Subcutaneous adipose tissue (tissue), 4 donors: ENCODE results near the gene SIGLEC6. TPM values are rescaled to one million over a fixed set of nuclear protein-coding genes. Genes with fewer than 3 reads are reported as not detected.

ENCODE experiments used
- small RNA-seq: library from RNA; depleted of rRNA; stranded (forward); fragments of <200 nt; gene quantifications from one replicate; pipeline ENCODE3, GENCODE V24; 2016
- total RNA-seq, 4 donors: library from RNA; depleted of rRNA; stranded (reverse); fragments of >200 nt; gene quantifications; one replicate each; pipeline ENCODE4 v1.1.0, GENCODE V29; 2016
- TF ChIP-seq, protein P1 (sequence below): fragments of 450-650 bp; IDR thresholded peaks from one replicate; pipeline ENCODE4 v1.5.1; 2016; ENCODE audit warnings: low read depth, mild to moderate bottlenecking, control low read depth, antibody characterized with exemption, moderate library complexity

Gene SIGLEC6
- total RNA-seq, 4 donors from 2014 or later: 1.5 to 2.9 (median 2.5) TPM; not detected in 1

DNA sequence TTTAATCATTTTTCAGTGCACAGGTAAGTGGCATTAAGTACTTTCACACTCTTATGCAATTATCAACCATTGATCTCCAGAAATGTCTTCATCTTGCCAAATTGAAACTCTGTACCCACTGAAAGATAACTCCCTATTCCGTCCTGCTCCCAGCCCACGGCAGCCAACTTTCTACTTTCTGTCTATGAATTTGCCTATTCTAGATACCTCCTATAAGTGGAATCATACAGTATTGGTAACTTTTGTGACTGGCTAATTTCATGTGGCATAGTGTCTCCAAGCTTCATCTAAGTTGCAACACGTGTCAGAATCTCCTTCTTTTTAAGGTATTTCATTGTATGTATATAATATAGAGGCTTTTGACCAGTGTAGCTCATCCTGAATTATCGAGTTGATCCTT lies 58.9 kb downstream of the SIGLEC6 start:
- TF ChIP-seq, protein P1, sequence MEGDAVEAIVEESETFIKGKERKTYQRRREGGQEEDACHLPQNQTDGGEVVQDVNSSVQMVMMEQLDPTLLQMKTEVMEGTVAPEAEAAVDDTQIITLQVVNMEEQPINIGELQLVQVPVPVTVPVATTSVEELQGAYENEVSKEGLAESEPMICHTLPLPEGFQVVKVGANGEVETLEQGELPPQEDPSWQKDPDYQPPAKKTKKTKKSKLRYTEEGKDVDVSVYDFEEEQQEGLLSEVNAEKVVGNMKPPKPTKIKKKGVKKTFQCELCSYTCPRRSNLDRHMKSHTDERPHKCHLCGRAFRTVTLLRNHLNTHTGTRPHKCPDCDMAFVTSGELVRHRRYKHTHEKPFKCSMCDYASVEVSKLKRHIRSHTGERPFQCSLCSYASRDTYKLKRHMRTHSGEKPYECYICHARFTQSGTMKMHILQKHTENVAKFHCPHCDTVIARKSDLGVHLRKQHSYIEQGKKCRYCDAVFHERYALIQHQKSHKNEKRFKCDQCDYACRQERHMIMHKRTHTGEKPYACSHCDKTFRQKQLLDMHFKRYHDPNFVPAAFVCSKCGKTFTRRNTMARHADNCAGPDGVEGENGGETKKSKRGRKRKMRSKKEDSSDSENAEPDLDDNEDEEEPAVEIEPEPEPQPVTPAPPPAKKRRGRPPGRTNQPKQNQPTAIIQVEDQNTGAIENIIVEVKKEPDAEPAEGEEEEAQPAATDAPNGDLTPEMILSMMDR: no peak

DNA sequence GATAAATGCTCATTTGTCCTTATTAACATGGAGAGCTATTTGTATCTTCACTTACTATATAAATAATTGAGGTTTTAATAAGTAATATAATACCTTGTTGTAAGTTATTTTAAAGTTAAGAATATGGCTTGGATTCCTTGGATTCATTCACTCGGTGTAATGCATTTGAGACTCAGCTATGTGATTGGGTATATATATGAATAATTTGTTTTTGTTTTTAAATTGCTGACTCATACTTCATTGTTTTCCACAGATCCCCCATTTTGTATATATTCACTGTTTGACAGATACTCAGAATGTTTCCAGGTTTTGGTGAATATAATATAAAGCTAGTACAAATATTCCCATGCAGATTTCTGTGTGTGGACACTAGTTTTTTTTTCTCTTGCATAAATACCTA lies 59.9 kb downstream of the SIGLEC6 start:
- TF ChIP-seq, protein P1: no peak

DNA sequence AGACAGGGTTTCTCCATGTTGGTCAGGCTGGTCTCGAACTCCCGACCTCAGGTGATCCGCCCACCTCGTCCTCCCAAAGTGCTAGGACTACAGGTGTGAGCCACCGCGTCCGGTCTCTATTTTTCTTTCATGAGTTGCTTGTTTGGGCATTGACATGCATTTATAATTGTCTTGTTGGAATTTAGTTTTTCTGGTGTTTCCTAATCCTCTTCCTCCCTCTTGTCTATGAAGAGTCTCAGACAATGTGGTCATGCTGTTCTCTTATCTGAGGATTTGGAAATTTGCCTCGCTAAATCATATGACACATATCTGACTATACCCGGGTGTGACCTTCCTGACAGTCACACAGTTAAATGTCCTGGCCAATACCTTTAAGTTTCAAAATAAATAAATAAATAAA lies 60.5 kb downstream of the SIGLEC6 start:
- TF ChIP-seq, protein P1: no peak

DNA sequence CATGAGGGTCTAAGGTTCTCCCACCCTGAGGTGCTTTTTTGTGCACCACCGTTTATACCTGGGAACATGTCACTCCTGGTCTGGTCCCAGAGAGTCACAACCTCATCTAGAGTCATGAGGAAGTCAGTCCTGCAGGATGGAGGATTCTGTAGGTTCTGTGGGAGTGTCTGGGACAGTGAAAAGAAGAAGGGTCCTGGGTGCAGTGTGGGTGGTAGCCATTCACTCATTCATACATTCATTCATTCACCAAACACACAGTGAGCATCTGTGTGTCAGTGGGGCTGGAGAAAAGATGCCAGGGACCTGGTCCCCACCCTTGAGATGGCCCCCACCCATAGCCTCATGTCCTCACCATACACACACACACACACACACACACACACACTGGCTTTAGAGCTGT lies 61.8 kb downstream of the SIGLEC6 start:
- TF ChIP-seq, protein P1: no peak

DNA sequence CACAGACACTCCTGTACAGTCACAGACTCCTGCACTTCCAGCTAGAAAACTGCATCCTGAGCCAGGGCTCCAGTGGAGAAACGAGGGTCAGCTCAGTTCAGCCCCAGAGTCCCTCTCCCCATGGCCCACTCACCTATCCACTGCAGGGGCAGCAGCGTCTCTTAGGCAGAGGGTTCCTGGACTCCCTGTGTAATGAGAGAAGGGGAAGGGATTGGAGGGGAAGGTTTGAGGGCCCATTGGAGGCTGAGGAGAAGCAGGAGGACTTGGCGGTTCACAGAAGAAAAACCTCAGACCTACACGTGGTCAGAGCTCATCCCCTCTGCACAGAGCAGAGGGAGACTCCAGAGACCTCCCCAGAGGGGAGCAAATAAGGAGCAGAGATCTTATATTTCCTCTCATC lies 62.3 kb downstream of the SIGLEC6 start:
- TF ChIP-seq, protein P1: no peak

DNA sequence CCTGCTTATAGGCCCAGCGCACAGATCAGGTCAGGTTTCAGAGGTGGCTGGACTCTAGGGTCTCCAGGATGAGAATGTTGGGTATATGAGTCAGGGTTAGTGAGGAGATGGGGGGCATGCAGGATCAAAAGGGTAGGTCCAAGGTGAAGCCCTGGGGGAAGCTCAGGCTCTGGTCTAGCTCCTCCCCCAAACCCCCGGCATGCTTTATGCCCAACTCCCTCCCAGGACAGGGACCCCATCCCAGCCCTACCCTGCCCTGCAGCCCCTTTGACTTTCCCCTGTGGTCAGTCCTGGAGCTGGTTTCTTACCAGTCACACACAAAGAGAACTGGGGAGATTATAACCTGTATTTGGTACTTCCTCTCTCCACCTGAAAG lies 62.9 kb downstream of the SIGLEC6 start:
- TF ChIP-seq, protein P1: no peak

DNA sequence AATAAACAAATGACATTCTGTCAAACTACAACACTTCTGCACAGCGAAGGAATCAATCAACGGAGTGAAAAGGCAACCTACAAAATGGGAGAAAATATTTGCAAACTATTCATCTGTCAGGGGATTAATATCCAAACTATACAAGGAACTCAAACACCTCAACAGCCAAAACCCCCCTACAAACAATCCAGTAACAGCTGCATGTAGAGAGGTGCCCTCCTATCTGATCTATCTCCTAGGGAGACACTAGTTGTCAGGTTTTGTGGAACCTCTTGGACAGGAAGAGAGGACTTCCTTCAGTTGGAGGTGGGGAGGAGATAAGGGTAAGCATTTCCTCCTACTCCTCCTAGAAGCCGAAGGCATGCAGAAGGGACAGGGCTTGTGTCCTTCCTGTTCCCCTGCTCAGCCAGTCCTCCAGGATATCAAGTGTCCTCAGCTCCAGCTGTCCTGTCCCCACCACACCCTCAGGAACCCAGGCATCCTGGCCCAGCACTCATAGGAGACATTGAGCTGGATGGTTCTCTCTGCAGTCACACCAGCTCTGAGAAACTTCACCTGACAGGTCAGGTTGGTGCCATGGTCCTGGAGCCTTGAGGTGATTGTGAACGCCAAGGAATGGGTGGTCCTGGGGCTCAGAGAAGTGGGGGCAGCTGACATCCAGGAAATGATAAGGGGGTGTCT lies 63.5 kb downstream of the SIGLEC6 start:
- TF ChIP-seq, protein P1: no peak

Small RNAs within 50 kb of the gene (small RNA-seq; reads per million reads assigned to genes)
- gene AC020914.3: not detected

Other genes starting within 250 kb of the SIGLEC6 start
- under 1 TPM in 3 of 4 donors, not detected in 1; 0.17 to 0.82 (median 0.22) TPM for gene IGLON5, start 220.0 kb downstream of the SIGLEC6 start, total RNA-seq
- 1 to 10 TPM in 1 of 4 donors, under 1 TPM in 3; 0.44 to 1.4 (median 0.61) TPM for gene VSIG10L, start 189.5 kb downstream of the SIGLEC6 start, total RNA-seq
- gene ETFB, start 165.3 kb downstream of the SIGLEC6 start, total RNA-seq: 100 to 1,000 TPM; 116 to 444 (median 155) TPM
- not detected for gene CLDND2, start 162.7 kb downstream of the SIGLEC6 start, total RNA-seq
- gene NKG7, start 159.0 kb downstream of the SIGLEC6 start, total RNA-seq: 1 to 10 TPM; 1.6 to 3.7 (median 2.7) TPM
- not detected for gene LIM2, start 143.7 kb downstream of the SIGLEC6 start, total RNA-seq
- gene C19orf84, start 141.1 kb downstream of the SIGLEC6 start, total RNA-seq: not detected
- gene SIGLEC10, start 114.0 kb downstream of the SIGLEC6 start, total RNA-seq: 1 to 10 TPM in 2 of 4 donors, under 1 TPM in 1, not detected in 1; 0.66 to 1.8 (median 1.7) TPM
- under 1 TPM; 0.17 to 0.94 (median 0.38) TPM for gene SIGLEC8, start 73.2 kb downstream of the SIGLEC6 start, total RNA-seq
- gene CEACAM18, start 53.1 kb downstream of the SIGLEC6 start, total RNA-seq: not detected
- gene SIGLEC12, start 29.9 kb downstream of the SIGLEC6 start, total RNA-seq: not detected
- gene ZNF175, start 39.6 kb upstream of the SIGLEC6 start, total RNA-seq: 10 to 100 TPM in 1 of 4 donors, 1 to 10 TPM in 3; 5.3 to 10.1 (median 7.1) TPM
- 1 to 10 TPM in 3 of 4 donors, not detected in 1; 1.3 to 3.0 (median 2.5) TPM for gene SIGLEC5, start 98.7 kb upstream of the SIGLEC6 start, total RNA-seq
- gene SIGLEC14, start 115.2 kb upstream of the SIGLEC6 start, total RNA-seq: 1 to 10 TPM in 2 of 4 donors, under 1 TPM in 1, not detected in 1; 0.98 to 4.6 (median 3.4) TPM
- gene SPACA6, start 161.7 kb upstream of the SIGLEC6 start, total RNA-seq: 10 to 100 TPM in 1 of 4 donors, 1 to 10 TPM in 3; 2.6 to 10.8 (median 7.0) TPM
- gene HAS1, start 192.3 kb upstream of the SIGLEC6 start, total RNA-seq: 1 to 10 TPM in 2 of 4 donors, under 1 TPM in 1, not detected in 1; 0.51 to 5.7 (median 5.5) TPM
- 10 to 100 TPM in 3 of 4 donors, 1 to 10 TPM in 1; 5.1 to 35.7 (median 22.0) TPM for gene FPR1, start 220.2 kb upstream of the SIGLEC6 start, total RNA-seq
- gene FPR2, start 229.5 kb upstream of the SIGLEC6 start, total RNA-seq: 1 to 10 TPM in 3 of 4 donors, under 1 TPM in 1; 0.82 to 3.9 (median 1.3) TPM